Measurements from ENCODE around the gene GUCY1A1.

The GUCY1A1 gene

GRCh38 chr4:155666344-155667221 lies at the start of gene GUCY1A1:
GUCY1A1 (plus strand) TSS chr4:155666848; CDS start chr4:155696868, 30,020 bp downstream.
- H3K27ac ChIP-seq = peak within 1 kb of the TSS; percentile 92 to 94
- TF ChIP-seq CTCF (IDR thresholded peaks at IDR 0.05) = no peak
- peak within 1 kb of the TSS; percentile 96 for H3K4me3 ChIP-seq
- DNase-seq (ENCODE audit: low spot score) = peak; percentile 77

- DNase-seq (ENCODE audit: low spot score) = no peak
- Histone ChIP-seq H3K27ac (no peak overlapping the region), H3K4me3 (peak overlapping the region; percentile 5)
- no peak for TF ChIP-seq CTCF (IDR thresholded peaks at IDR 0.05)
Measured at GRCh38 chr4:155617296-155617695, 49.4 kb upstream of the GUCY1A1 start.

- H3K4me3 ChIP-seq = no peak overlapping the region
Measured at GRCh38 chr4:155618183-155618838, 48.3 kb upstream of the GUCY1A1 start.

GRCh38 chr4:155620637-155621036 lies 46.0 kb upstream of the GUCY1A1 start:
- Histone ChIP-seq H3K27ac (no peak overlapping the region), H3K4me3 (no peak overlapping the region)
- no peak for TF ChIP-seq CTCF (IDR thresholded peaks at IDR 0.05)
- no peak for DNase-seq (ENCODE audit: low spot score)

More at GRCh38 chr4:155618183-155618838, 48.3 kb upstream of the GUCY1A1 start:
- no peak for TF ChIP-seq CTCF (IDR thresholded peaks at IDR 0.05)
- H3K27ac ChIP-seq = no peak overlapping the region
- no peak for DNase-seq (ENCODE audit: low spot score)

- TF ChIP-seq CTCF (IDR thresholded peaks at IDR 0.05) = no peak
- H3K4me3 ChIP-seq = no peak overlapping the region
- H3K27ac ChIP-seq = no peak overlapping the region
- DNase-seq (ENCODE audit: low spot score) = no peak
Measured at GRCh38 chr4:155624478-155624877, 42.2 kb upstream of the GUCY1A1 start.

- H3K4me3 ChIP-seq = no peak overlapping the region
- TF ChIP-seq CTCF (IDR thresholded peaks at IDR 0.05) = no peak
- DNase-seq (ENCODE audit: low spot score) = no peak
- H3K27ac ChIP-seq = no peak overlapping the region
Measured at GRCh38 chr4:155626561-155626960, 40.1 kb upstream of the GUCY1A1 start.
